HEK293 (cell line): ENCODE measurements around the gene TRPC4AP.

Experiments
- BCL11B ChIP-seq: fragments of 450-650 bp; formaldehyde crosslinking; IDR thresholded peaks from 2 replicates; pipeline ENCODE4 v1.5.1; 2016; ENCODE audit warnings: low read depth, missing biosample characterization, missing genetic modification characterization
- FEZF1 ChIP-seq: fragments of 450-650 bp; formaldehyde crosslinking; IDR thresholded peaks from 2 replicates; pipeline ENCODE4 v1.5.1; 2016; ENCODE audit warnings: missing biosample characterization, missing genetic modification characterization
- GFI1B ChIP-seq: fragments of 450-650 bp; formaldehyde crosslinking; IDR thresholded peaks from 2 replicates; pipeline ENCODE4 v1.5.1; 2016; ENCODE audit warnings: missing biosample characterization, missing genetic modification characterization
- HOXD13 ChIP-seq: sonication (generic); formaldehyde crosslinking; IDR thresholded peaks from 2 replicates; pipeline ENCODE4 v1.8.0; 2022; ENCODE audit warnings: missing genetic modification reagents, borderline replicate concordance
- OSR2 ChIP-seq: fragments of 450-650 bp; formaldehyde crosslinking; IDR thresholded peaks from 2 replicates; pipeline ENCODE4 v1.5.1; 2016; ENCODE audit warnings: missing biosample characterization, missing genetic modification characterization
- SCRT1 ChIP-seq: fragments of 450-650 bp; formaldehyde crosslinking; IDR thresholded peaks from 2 replicates; pipeline ENCODE4 v1.5.1; 2016; ENCODE audit warnings: missing biosample characterization, missing genetic modification characterization, borderline replicate concordance
- TCF7L2 ChIP-seq: IDR thresholded peaks from 2 replicates; pipeline ENCODE4 v1.6.1; 2011; ENCODE audit warnings: low read depth, mild to moderate bottlenecking, inconsistent platforms, low read length, moderate library complexity, borderline replicate concordance
- ZBTB1 ChIP-seq: fragments of 450-650 bp; formaldehyde crosslinking; IDR thresholded peaks from 2 replicates; pipeline ENCODE4 v1.5.1; 2016; ENCODE audit warnings: missing biosample characterization, missing genetic modification characterization
- ZIC2 ChIP-seq: fragments of 450-650 bp; formaldehyde crosslinking; IDR thresholded peaks from 2 replicates; pipeline ENCODE4 v1.5.1; 2016; ENCODE audit warnings: missing biosample characterization, missing genetic modification characterization
- ZNF112 ChIP-seq: fragments of 450-650 bp; formaldehyde crosslinking; IDR thresholded peaks from 2 replicates; pipeline ENCODE4 v1.5.0; 2017; ENCODE audit warnings: missing biosample characterization, missing genetic modification characterization
- ZNF121 ChIP-seq: fragments of 450-650 bp; formaldehyde crosslinking; IDR thresholded peaks from 2 replicates; pipeline ENCODE4 v1.5.1; 2016; ENCODE audit warnings: missing biosample characterization, missing genetic modification characterization
- ZNF157 ChIP-seq: fragments of 450-650 bp; formaldehyde crosslinking; IDR thresholded peaks from 2 replicates; pipeline ENCODE4 v1.5.1; 2016; ENCODE audit warnings: missing biosample characterization, missing genetic modification characterization
- ZNF174 ChIP-seq: fragments of 450-650 bp; formaldehyde crosslinking; IDR thresholded peaks from 2 replicates; pipeline ENCODE4 v1.5.0; 2017; ENCODE audit warnings: missing biosample characterization, mild to moderate bottlenecking, missing genetic modification characterization
- ZNF184 ChIP-seq: fragments of 450-650 bp; IDR thresholded peaks from 2 replicates; pipeline ENCODE4 v1.5.1; 2018; ENCODE audit warnings: missing biosample characterization, mild to moderate bottlenecking, missing genetic modification characterization
- ZNF239 ChIP-seq: fragments of 450-650 bp; formaldehyde crosslinking; IDR thresholded peaks from 2 replicates; pipeline ENCODE4 v1.5.1; 2016; ENCODE audit warnings: missing biosample characterization, missing genetic modification characterization
- ZNF335 ChIP-seq: fragments of 450-650 bp; formaldehyde crosslinking; conservative IDR thresholded peaks from 2 replicates; pipeline ENCODE4 v1.5.1; 2016; ENCODE audit warnings: missing biosample characterization, missing genetic modification characterization
- ZNF354C ChIP-seq: fragments of 450-650 bp; formaldehyde crosslinking; IDR thresholded peaks from 2 replicates; pipeline ENCODE4 v1.5.1; 2016; ENCODE audit warnings: missing biosample characterization, missing genetic modification characterization, low read depth, borderline replicate concordance
- ZNF37A ChIP-seq: fragments of 450-650 bp; IDR thresholded peaks from 2 replicates; pipeline ENCODE4 v1.5.1; 2018; ENCODE audit warnings: missing biosample characterization, missing genetic modification characterization
- ZNF423 ChIP-seq: fragments of 450-650 bp; formaldehyde crosslinking; IDR thresholded peaks from 2 replicates; pipeline ENCODE4 v1.5.1; 2016; ENCODE audit warnings: missing biosample characterization, missing genetic modification characterization
- ZNF501 ChIP-seq: fragments of 450-650 bp; formaldehyde crosslinking; IDR thresholded peaks from 2 replicates; pipeline ENCODE4 v1.5.1; 2016; ENCODE audit warnings: missing biosample characterization, missing genetic modification characterization
- ZNF558 ChIP-seq: fragments of 450-650 bp; formaldehyde crosslinking; IDR thresholded peaks from 2 replicates; pipeline ENCODE4 v1.5.1; 2016; ENCODE audit warnings: missing biosample characterization, missing genetic modification characterization
- ZNF585B ChIP-seq: fragments of 450-650 bp; formaldehyde crosslinking; IDR thresholded peaks from 2 replicates; pipeline ENCODE4 v1.5.1; 2016; ENCODE audit warnings: missing biosample characterization, missing genetic modification characterization
- ZNF596 ChIP-seq: fragments of 450-650 bp; IDR thresholded peaks from 2 replicates; pipeline ENCODE4 v1.5.0; 2018; ENCODE audit warnings: missing biosample characterization, mild to moderate bottlenecking, missing genetic modification characterization, moderate library complexity
- ZNF701 ChIP-seq: fragments of 450-650 bp; formaldehyde crosslinking; IDR thresholded peaks from 2 replicates; pipeline ENCODE4 v1.5.1; 2016; ENCODE audit warnings: missing biosample characterization, missing genetic modification characterization
- ZNF791 ChIP-seq: fragments of 450-650 bp; formaldehyde crosslinking; IDR thresholded peaks from 2 replicates; pipeline ENCODE4 v1.5.1; 2016; ENCODE audit warnings: missing biosample characterization, missing genetic modification characterization
- ZSCAN16 ChIP-seq: fragments of 450-650 bp; formaldehyde crosslinking; IDR thresholded peaks from 2 replicates; pipeline ENCODE4 v1.5.1; 2016; ENCODE audit warnings: missing biosample characterization, missing genetic modification characterization
- TF ChIP-seq, protein P1 (sequence below): fragments of 450-650 bp; formaldehyde crosslinking; IDR thresholded peaks from 2 replicates; pipeline ENCODE4 v1.5.1; 2016; ENCODE audit warnings: missing biosample characterization, missing genetic modification characterization
- TF ChIP-seq, protein P2 (sequence below): fragments of 450-650 bp; formaldehyde crosslinking; IDR thresholded peaks from 2 replicates; pipeline ENCODE4 v1.5.1; 2017; ENCODE audit warnings: missing biosample characterization, missing genetic modification characterization
- TF ChIP-seq, protein P3 (sequence below): fragments of 450-650 bp; formaldehyde crosslinking; IDR thresholded peaks from 2 replicates; pipeline ENCODE4 v1.5.1; 2017; ENCODE audit warnings: missing biosample characterization, missing genetic modification characterization
- TF ChIP-seq, protein P4 (sequence below): IDR thresholded peaks from 2 replicates; pipeline ENCODE4 v1.6.1; 2011; ENCODE audit warnings: mild to moderate bottlenecking, low read depth, low read length, borderline replicate concordance
- TF ChIP-seq, protein P5 (sequence below): fragments of 450-650 bp; formaldehyde crosslinking; optimal IDR thresholded peaks from 2 replicates; pipeline ENCODE3; 2016; ENCODE audit warnings: missing biosample characterization, mild to moderate bottlenecking, missing genetic modification characterization
- TF ChIP-seq, protein P6 (sequence below): fragments of 450-650 bp; formaldehyde crosslinking; IDR thresholded peaks from 2 replicates; pipeline ENCODE4 v1.5.1; 2016; ENCODE audit warnings: missing biosample characterization, missing genetic modification characterization, borderline replicate concordance
- TF ChIP-seq, protein P7 (sequence below): fragments of 450-650 bp; formaldehyde crosslinking; IDR thresholded peaks from 2 replicates; pipeline ENCODE4; 2016; ENCODE audit warnings: missing biosample characterization, missing genetic modification characterization

Gene TRPC4AP

DNA sequence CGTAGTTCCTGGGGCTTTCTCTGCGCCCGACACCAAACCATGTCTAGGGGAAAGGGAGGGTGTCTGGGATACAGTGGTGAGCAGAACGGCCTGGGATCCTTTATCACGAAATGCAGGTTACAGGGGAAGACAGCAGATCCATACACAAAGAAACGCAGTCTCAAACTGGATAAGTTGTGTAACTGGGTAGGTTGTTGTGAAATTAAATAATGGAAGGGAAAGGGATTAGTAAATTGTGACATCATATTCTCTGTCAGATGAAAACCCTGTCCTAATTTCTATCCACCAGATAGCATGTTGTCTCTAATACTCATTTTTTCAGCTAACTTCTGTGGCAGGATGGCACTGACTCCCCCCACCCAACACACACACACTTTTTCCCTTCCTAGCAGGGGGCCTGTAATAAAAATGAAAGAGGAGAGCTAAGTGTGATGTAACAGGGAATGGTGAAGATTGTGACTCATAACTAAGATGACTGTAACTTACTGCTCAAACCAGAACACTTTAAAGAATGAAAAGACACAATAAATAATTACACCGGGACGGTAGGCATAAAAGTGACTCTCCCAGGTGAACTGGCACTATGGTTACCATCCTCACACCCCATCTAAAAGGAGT, 769 bp upstream of the TRPC4AP start (continued):
- TF ChIP-seq, protein P1, sequence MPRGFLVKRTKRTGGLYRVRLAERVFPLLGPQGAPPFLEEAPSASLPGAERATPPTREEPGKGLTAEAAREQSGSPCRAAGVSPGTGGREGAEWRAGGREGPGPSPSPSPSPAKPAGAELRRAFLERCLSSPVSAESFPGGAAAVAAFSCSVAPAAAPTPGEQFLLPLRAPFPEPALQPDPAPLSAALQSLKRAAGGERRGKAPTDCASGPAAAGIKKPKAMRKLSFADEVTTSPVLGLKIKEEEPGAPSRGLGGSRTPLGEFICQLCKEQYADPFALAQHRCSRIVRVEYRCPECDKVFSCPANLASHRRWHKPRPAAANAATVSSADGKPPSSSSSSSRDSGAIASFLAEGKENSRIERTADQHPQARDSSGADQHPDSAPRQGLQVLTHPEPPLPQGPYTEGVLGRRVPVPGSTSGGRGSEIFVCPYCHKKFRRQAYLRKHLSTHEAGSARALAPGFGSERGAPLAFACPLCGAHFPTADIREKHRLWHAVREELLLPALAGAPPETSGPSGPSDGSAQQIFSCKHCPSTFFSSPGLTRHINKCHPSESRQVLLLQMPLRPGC (tag by site-specific recombination) = peak; percentile 39; the same call in 1 of the 2 replicates
- TF ChIP-seq ZNF37A (tag by site-specific recombination) = no peak
- peak; percentile 40; the same call in 1 of the 2 replicates for TF ChIP-seq GFI1B (tag by site-specific recombination)
- TF ChIP-seq, protein P2, sequence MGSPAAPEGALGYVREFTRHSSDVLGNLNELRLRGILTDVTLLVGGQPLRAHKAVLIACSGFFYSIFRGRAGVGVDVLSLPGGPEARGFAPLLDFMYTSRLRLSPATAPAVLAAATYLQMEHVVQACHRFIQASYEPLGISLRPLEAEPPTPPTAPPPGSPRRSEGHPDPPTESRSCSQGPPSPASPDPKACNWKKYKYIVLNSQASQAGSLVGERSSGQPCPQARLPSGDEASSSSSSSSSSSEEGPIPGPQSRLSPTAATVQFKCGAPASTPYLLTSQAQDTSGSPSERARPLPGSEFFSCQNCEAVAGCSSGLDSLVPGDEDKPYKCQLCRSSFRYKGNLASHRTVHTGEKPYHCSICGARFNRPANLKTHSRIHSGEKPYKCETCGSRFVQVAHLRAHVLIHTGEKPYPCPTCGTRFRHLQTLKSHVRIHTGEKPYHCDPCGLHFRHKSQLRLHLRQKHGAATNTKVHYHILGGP (tag by site-specific recombination) = no peak
- TF ChIP-seq ZNF501 (tag by site-specific recombination) = 0 out of 2 replicates have a peak, but pooled peaks have one; percentile 41
- TF ChIP-seq, protein P3, sequence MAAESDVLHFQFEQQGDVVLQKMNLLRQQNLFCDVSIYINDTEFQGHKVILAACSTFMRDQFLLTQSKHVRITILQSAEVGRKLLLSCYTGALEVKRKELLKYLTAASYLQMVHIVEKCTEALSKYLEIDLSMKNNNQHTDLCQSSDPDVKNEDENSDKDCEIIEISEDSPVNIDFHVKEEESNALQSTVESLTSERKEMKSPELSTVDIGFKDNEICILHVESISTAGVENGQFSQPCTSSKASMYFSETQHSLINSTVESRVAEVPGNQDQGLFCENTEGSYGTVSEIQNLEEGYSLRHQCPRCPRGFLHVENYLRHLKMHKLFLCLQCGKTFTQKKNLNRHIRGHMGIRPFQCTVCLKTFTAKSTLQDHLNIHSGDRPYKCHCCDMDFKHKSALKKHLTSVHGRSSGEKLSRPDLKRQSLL (tag by site-specific recombination) = no peak
- no peak for TF ChIP-seq ZNF423 (tag by site-specific recombination)
- TF ChIP-seq, protein P4, sequence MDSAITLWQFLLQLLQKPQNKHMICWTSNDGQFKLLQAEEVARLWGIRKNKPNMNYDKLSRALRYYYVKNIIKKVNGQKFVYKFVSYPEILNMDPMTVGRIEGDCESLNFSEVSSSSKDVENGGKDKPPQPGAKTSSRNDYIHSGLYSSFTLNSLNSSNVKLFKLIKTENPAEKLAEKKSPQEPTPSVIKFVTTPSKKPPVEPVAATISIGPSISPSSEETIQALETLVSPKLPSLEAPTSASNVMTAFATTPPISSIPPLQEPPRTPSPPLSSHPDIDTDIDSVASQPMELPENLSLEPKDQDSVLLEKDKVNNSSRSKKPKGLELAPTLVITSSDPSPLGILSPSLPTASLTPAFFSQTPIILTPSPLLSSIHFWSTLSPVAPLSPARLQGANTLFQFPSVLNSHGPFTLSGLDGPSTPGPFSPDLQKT = no peak
- no peak for TF ChIP-seq ZNF112 (tag by site-specific recombination)
- TF ChIP-seq ZNF791 = no peak
- no peak for TF ChIP-seq ZNF701 (tag by site-specific recombination)
- no peak for TF ChIP-seq TCF7L2
- TF ChIP-seq, protein P5, sequence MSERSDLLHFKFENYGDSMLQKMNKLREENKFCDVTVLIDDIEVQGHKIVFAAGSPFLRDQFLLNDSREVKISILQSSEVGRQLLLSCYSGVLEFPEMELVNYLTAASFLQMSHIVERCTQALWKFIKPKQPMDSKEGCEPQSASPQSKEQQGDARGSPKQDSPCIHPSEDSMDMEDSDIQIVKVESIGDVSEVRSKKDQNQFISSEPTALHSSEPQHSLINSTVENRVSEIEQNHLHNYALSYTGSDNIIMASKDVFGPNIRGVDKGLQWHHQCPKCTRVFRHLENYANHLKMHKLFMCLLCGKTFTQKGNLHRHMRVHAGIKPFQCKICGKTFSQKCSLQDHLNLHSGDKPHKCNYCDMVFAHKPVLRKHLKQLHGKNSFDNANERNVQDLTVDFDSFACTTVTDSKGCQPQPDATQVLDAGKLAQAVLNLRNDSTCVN (tag by site-specific recombination) = no peak
- peak; percentile 46; the same call in 1 of the 2 replicates for TF ChIP-seq FEZF1
- peak; percentile 75 for TF ChIP-seq ZNF558 (tag by site-specific recombination)
- TF ChIP-seq ZNF174 (tag by site-specific recombination) = no peak
- no peak for TF ChIP-seq ZNF239
- TF ChIP-seq ZNF354C (tag by site-specific recombination) = no peak
- TF ChIP-seq ZSCAN16 (tag by site-specific recombination) = no peak
- TF ChIP-seq ZNF184 (tag by site-specific recombination) = 0 out of 2 replicates have a peak, but pooled peaks have one; percentile 30
- no peak for TF ChIP-seq ZBTB1
- TF ChIP-seq HOXD13 (CRISPR knock-in tag) = no peak
- TF ChIP-seq, protein P6, sequence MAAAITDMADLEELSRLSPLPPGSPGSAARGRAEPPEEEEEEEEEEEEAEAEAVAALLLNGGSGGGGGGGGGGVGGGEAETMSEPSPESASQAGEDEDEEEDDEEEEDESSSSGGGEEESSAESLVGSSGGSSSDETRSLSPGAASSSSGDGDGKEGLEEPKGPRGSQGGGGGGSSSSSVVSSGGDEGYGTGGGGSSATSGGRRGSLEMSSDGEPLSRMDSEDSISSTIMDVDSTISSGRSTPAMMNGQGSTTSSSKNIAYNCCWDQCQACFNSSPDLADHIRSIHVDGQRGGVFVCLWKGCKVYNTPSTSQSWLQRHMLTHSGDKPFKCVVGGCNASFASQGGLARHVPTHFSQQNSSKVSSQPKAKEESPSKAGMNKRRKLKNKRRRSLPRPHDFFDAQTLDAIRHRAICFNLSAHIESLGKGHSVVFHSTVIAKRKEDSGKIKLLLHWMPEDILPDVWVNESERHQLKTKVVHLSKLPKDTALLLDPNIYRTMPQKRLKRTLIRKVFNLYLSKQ (tag by site-specific recombination) = no peak
- TF ChIP-seq SCRT1 = no peak
- TF ChIP-seq ZNF596 (tag by site-specific recombination) = no peak
- TF ChIP-seq OSR2 = no peak
- TF ChIP-seq ZNF585B (tag by site-specific recombination) = no peak
- no peak for TF ChIP-seq BCL11B (tag by site-specific recombination)
- peak; percentile 38 for TF ChIP-seq ZIC2
- TF ChIP-seq, protein P7, sequence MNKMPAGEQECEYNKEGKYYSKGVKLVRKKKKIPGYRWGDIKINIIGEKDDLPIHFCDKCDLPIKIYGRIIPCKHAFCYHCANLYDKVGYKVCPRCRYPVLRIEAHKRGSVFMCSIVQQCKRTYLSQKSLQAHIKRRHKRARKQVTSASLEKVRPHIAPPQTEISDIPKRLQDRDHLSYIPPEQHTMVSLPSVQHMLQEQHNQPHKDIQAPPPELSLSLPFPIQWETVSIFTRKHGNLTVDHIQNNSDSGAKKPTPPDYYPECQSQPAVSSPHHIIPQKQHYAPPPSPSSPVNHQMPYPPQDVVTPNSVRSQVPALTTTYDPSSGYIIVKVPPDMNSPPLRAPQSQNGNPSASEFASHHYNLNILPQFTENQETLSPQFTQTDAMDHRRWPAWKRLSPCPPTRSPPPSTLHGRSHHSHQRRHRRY (tag by site-specific recombination) = no peak
- no peak for TF ChIP-seq ZNF121 (tag by site-specific recombination)
- no peak for TF ChIP-seq ZNF157 (tag by site-specific recombination)
- peak; percentile 3; the same call in 1 of the 2 replicates for TF ChIP-seq ZNF335 (tag by site-specific recombination)
